ENCODE data around the gene HSPG2. TPM values are rescaled to one million over a fixed set of nuclear protein-coding genes. Genes with fewer than 3 reads are reported as not detected.

Gene HSPG2
- total RNA-seq, 2 donors from 2014 or later: 148 to 152 TPM

DNA sequence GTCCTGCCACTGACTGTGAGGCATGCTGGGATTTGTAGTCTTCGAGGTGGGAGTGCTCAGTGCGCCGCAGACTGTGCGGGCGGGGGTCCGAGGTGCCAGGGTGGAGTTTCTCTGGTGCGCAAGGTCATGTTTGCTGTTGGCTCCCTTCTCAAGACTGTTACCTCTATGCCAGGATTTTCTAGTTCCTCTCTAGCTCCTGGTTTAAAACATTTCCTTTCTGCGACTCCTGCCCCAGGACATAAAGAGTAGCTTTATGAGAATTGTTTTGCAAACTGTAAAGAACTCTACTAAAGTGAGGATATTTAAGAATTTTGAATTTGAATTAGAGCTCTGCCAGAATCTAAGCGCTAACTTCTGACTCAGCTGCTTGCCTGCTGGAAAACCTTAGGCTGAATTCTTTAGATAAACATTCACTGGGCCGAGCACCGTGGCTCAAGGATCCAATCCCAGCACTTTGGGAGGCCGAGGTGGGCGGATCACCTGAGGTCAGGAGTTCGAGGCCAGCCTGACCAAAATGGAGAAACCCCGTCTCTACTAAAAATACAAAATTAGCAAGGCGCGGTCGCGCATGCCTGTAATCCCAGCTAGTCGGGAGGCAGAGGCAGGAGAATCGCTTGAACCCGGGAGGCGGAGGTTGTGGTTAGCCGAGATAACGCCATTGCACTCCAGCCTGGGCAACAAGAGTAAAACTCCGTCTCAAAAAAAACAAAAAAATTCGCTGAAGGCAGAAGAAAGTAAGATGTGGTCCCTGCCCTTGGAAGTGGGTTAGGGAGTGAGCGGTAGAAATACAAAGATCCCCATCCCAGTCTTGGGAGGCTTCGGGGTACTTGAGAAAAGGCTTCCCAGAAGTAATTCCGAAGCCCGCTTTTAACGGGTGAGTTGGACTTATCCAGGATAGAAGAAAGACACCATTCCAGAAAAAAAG lies 153.2 kb downstream of the HSPG2 start:
- DNase-seq: peak; percentile 32
- intact Hi-C loops (cut with DNase I): no loop called here
- TF ChIP-seq, protein P1, sequence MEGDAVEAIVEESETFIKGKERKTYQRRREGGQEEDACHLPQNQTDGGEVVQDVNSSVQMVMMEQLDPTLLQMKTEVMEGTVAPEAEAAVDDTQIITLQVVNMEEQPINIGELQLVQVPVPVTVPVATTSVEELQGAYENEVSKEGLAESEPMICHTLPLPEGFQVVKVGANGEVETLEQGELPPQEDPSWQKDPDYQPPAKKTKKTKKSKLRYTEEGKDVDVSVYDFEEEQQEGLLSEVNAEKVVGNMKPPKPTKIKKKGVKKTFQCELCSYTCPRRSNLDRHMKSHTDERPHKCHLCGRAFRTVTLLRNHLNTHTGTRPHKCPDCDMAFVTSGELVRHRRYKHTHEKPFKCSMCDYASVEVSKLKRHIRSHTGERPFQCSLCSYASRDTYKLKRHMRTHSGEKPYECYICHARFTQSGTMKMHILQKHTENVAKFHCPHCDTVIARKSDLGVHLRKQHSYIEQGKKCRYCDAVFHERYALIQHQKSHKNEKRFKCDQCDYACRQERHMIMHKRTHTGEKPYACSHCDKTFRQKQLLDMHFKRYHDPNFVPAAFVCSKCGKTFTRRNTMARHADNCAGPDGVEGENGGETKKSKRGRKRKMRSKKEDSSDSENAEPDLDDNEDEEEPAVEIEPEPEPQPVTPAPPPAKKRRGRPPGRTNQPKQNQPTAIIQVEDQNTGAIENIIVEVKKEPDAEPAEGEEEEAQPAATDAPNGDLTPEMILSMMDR (IDR thresholded peaks at IDR 0.05): no peak
- Histone ChIP-seq H3K9ac (ENCODE audit: low read depth in 2 of 2, low read length in 2 of 2) (peak overlapping the region in 1 of 2 donors; percentile 99), H3K27me3 (no peaks in the 10 kb centered on the region), H3K4me1 (no peaks in the 10 kb centered on the region), H3K36me3 (no peaks in the 10 kb centered on the region), H3K27ac (peak overlapping the region; percentile 100), H3K4me3 (peak overlapping the region; percentile 95), H3K9me3 (no peaks in the 10 kb centered on the region)

DNA sequence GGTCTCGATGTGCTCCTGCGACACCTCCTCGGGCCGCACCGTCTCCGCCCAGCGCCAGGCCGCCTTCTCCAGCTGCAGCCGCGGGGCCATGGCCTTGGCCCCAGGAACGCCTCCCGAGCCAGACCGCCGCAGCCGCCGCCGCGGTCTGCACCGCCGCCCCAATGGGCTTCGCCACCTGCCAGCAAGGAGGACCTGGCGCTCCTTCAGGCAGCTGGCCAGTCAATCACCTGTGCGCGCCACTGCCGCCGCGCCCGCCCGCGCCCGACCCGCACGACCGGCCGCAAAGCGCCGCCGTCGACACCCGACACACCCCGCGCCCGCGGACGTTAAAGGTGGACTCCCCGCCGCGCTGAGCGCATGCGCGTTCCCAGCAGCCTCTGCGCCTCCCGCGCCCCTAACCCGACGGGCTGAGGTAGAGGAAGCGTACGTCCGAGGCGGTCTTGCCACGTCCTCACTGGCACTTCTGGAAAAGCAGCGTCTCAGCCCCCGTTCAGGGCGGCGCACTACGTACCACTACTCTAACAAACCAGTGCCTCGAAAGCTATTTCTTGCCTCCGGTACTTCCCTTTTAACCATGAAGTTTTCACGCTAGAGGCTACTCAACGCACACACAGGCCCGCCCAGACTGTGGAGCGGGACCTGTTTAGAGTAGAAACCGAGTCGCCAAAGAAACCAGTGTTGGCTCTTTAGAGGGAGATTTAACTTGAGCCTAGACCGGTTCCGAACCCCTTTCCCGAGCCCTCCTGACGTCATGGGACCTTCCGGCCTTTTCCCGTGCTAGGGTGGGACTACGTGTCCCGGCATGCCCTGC lies 154.0 kb downstream of the HSPG2 start, which contains the start of gene USP48:
Gene USP48 (minus strand): TSS at position 282 of the 811 bp plus-strand sequence. CDS start 192 bp downstream, at position 90.
- peak; percentile 98 for DNase-seq
- Histone ChIP-seq H3K27ac (peak within 1 kb of the TSS; percentile 100), H3K36me3 (no peaks in the 10 kb centered on the region), H3K9ac (ENCODE audit: low read depth in 2 of 2, low read length in 2 of 2) (peak within 1 kb of the TSS; percentile 92 to 99), H3K27me3 (no peaks in the 10 kb centered on the region), H3K4me3 (peak within 1 kb of the TSS; percentile 95), H3K4me1 (no peaks in the 10 kb centered on the region), H3K9me3 (no peaks in the 10 kb centered on the region)
- intact Hi-C loops (cut with DNase I): no loop called here
- TF ChIP-seq, protein P1 (IDR thresholded peaks at IDR 0.05): no peak

DNA sequence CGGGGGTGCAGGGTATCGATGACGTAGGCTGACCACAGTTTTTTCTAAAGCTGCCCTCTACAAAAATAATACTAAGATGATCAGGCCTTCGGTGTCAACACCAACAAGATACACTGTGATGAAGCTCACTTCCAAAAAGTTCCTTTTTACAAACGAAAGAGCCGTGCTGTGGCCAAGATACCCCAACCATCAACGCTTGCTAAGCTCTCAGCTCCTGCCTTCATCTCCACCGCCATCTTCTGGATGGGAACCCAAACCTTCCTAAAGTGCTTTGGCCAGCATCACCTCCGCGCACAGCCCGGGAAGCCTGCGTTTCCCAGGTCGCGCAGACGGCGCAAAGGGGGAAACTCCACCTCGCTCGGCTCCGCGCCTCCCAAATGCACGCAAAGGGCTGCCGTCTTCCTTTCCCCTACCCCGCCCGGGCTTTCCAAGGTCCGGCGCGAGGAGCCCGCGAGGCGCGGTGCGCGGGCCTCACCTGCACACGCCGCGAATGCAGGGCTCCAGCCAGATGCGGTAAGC lies 154.7 kb downstream of the HSPG2 start:
- peak; percentile 60 for DNase-seq
- H3K36me3 ChIP-seq: no peaks in the 10 kb centered on the region
- peak overlapping the region; percentile 100 for H3K27ac ChIP-seq

DNA sequence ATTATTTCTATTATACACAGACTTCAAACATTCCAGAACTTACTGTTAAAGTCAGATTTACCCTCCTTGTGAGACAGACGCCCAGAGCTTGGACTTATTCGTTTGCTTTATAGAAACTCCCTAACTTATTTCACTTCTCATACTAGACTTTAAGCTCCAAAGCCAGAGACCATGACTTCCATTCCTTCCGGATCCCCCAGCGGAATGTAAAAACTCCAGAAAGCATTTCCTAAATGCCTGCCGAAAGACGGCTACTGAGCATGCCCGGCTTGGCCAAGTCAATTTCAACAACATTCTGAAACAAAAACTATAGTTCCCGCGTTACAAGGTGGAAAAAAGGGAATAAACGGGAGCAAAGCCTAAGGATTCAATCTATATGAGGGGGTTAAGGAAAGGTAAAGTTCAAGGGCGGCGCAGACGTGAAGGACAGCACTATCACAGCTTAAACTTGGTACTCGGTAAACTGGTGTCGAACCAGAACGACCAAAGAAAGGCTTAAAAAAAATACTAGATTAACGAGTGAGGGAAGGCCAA lies 155.2 kb downstream of the HSPG2 start:
- Histone ChIP-seq H3K36me3 (no peaks in the 10 kb centered on the region), H3K9ac (ENCODE audit: low read depth in 2 of 2, low read length in 2 of 2) (peak overlapping the region; percentile 84 to 99), H3K4me1 (no peaks in the 10 kb centered on the region), H3K9me3 (no peaks in the 10 kb centered on the region), H3K4me3 (peak overlapping the region; percentile 95), H3K27ac (peak overlapping the region; percentile 100), H3K27me3 (no peaks in the 10 kb centered on the region)
- TF ChIP-seq, protein P1 (IDR thresholded peaks at IDR 0.05): no peak
- DNase-seq: peak; percentile 41
- intact Hi-C loops (cut with DNase I): no loop called here

More for the DNA sequence above, 154.7 kb downstream of the HSPG2 start:
- intact Hi-C loops (cut with DNase I): no loop called here
- no peaks in the 10 kb centered on the region for H3K4me1 ChIP-seq
- peak overlapping the region; percentile 95 for H3K4me3 ChIP-seq
- H3K9ac ChIP-seq (ENCODE audit: low read depth in 2 of 2, low read length in 2 of 2): peak overlapping the region; percentile 84 to 99
- TF ChIP-seq, protein P1 (IDR thresholded peaks at IDR 0.05): no peak
- H3K27me3 ChIP-seq: no peaks in the 10 kb centered on the region
- no peaks in the 10 kb centered on the region for H3K9me3 ChIP-seq

Data from colonic mucosa (tissue), 4 donors.